Uterus (tissue), 2 donors: ENCODE results near the gene HTT.

Source experiments
- CTCF ChIP-seq, 4 experiments: fragments of 200-600 bp in 2 of 4; fragments of 450-650 bp in 2 of 4; sonication (generic) in 2 of 4; IDR thresholded peaks; one replicate each; pipeline ENCODE4 v1.5.1; 2016 to 2019; ENCODE audit warnings: antibody characterized with exemption in 4 of 4, mild to moderate bottlenecking in 2 of 4, moderate library complexity in 1 of 4
- POLR2A ChIP-seq, 2 donors: fragments of 450-650 bp; IDR thresholded peaks; one replicate each; pipeline ENCODE4 v1.6.1; 2016; ENCODE audit warnings: antibody characterized with exemption in 2 of 2, mild to moderate bottlenecking in 1 of 2, moderate library complexity in 1 of 2

- no peak for TF ChIP-seq POLR2A (IDR thresholded peaks at IDR 0.05)
- no peak for TF ChIP-seq CTCF (IDR thresholded peaks at IDR 0.05)
Measured at GRCh38 chr4:3067473-3068001, 6.9 kb upstream of the HTT start.
